NCI-H1694 (cell line): ENCODE measurements around the gene UAP1L1.

Source experiments
- DNase-seq: peaks from one replicate; lab custom pipeline; 2025; lab: John Stamatoyannopoulos, UW

Gene UAP1L1

GRCh38 chr9:137041124-137041523, 36.2 kb upstream of the UAP1L1 start:
- no peak for DNase-seq

GRCh38 chr9:137042751-137043727, 34.3 kb upstream of the UAP1L1 start:
- no peak for DNase-seq

GRCh38 chr9:137044037-137044436, 33.3 kb upstream of the UAP1L1 start:
- no peak for DNase-seq

- DNase-seq: no peak
These were observed 32.7 kb upstream of the UAP1L1 start for GRCh38 chr9:137044502-137045177.

GRCh38 chr9:137045294-137046087, 31.8 kb upstream of the UAP1L1 start:
- DNase-seq: no peak

GRCh38 chr9:137046088-137046787, 31.1 kb upstream of the UAP1L1 start, which contains the start of gene NPDC1:
TSS of gene NPDC1 (minus strand) at chr9:137046177. CDS start at chr9:137045989, 188 bp downstream.
- DNase-seq: peak; percentile 38

- DNase-seq: no peak
These were observed 28.4 kb upstream of the UAP1L1 start for GRCh38 chr9:137048655-137049543.

- peak; percentile 36 for DNase-seq
These were observed 27.5 kb upstream of the UAP1L1 start for GRCh38 chr9:137049544-137050449.

- DNase-seq: no peak
These were observed 26.7 kb upstream of the UAP1L1 start for GRCh38 chr9:137050570-137050969.

- DNase-seq: no peak
These were observed 26.1 kb upstream of the UAP1L1 start for GRCh38 chr9:137051145-137051724.

GRCh38 chr9:137052293-137052692, 25.0 kb upstream of the UAP1L1 start:
- DNase-seq: no peak

- no peak for DNase-seq
These were observed 24.0 kb upstream of the UAP1L1 start for GRCh38 chr9:137052998-137053943.

- no peak for DNase-seq
These were observed 23.1 kb upstream of the UAP1L1 start, which contains the start of gene ENTPD2 for GRCh38 chr9:137053944-137054931. TSS of gene ENTPD2 (minus strand) at chr9:137054061. CDS start at chr9:137053997, 64 bp downstream.

- no peak for DNase-seq
These were observed 22.4 kb upstream of the UAP1L1 start for GRCh38 chr9:137054932-137055384.

- DNase-seq: no peak
These were observed 21.6 kb upstream of the UAP1L1 start for GRCh38 chr9:137055385-137056364.
